SK-N-MC (cell line): ENCODE results near the gene CCKAR.

Experiments
- EZH2 ChIP-seq: fragments of 200-600 bp; sonication (generic); IDR thresholded peaks from one replicate; pipeline ENCODE4 v1.6.1; 2017; ENCODE audit warnings: antibody characterized with exemption
- POLR2AphosphoS5 ChIP-seq: IDR thresholded peaks from 2 replicates; pipeline ENCODE4 v1.6.1; 2012; ENCODE audit warnings: mild to moderate bottlenecking, low read depth, low read length, borderline replicate concordance

DNA sequence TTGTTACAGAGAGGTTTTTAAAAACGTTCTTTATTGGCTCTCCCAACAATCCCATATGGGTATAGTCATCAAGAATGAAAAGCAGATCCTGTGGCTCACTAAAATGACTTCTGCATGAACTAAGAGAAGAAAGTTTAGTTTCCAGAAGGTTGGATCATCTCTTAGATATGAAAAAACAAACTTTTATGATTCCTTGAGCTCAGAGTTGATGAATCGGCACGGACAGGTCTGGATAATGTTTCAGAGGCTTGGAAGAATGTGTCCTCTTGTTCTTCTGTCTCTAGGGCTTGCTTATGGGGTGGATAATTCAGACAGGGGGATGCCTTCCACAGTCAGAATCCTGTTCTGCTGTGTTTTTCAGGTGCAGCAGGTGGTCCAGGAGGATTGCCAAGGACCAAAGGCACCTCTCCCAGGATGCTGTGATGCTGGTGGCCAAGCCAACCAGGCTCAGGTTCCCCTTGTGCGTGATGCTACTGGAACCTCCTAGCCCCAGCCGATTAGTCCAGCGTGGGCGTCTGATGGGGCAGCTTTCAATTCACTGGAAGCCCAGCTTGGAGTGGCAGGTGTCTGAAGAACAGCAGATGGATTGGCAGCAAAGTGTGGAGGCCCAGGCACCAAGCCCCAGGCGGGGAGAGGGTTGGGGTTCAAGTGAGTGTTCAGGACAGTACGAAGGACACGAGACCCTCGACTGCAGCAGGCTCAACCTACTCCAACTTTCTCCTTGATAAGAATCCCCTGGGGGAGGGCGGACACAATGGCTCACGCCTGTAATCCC is 30.3 kb downstream of the CCKAR start:
- TF ChIP-seq POLR2AphosphoS5 (no peak), EZH2 (no peak)
